H1 (cell line): ENCODE results near the gene PNMA1. TPM values are rescaled to one million over a fixed set of nuclear protein-coding genes. Genes with fewer than 3 reads are reported as not detected.

Experiments used
- CTCF ChIA-PET: fragments of 300-600 bp; sonication (Branson Sonifier 250); formaldehyde crosslinking; loops from one replicate; lab custom pipeline; 2021; ENCODE audit not compliant: partially characterized antibody; lab: Charles Lee
- POLR2A ChIA-PET: fragments of 300-600 bp; sonication (Branson Sonifier 250); formaldehyde crosslinking; loops from one replicate; lab custom pipeline; 2021; ENCODE audit warnings: inconsistent platforms; ENCODE audit not compliant: partially characterized antibody; lab: Charles Lee
- DNase-seq, 2 experiments: peaks; one replicate each; pipeline versions ENCODE4 v3.0.0 to v3.0.0-alpha.2; 2010 to 2022; ENCODE audit warnings: low spot score in 2 of 2, low read depth in 1 of 2, mixed read lengths in 1 of 2
- FAIRE-seq: peaks from 2 replicates; lab custom pipeline; 2011; peaks lifted over from hg19 to GRCh38; lab: Jason Lieb, UNC
- H2AFZ ChIP-seq: 2 replicates; pipeline ENCODE4 v1.8.1; 2012; ENCODE audit warnings: low read length, inconsistent platforms
- H2AK5ac ChIP-seq: 2 replicates; pipeline ENCODE4 v1.6.1; 2013; ENCODE audit warnings: low read depth, low read length
- H2BK120ac ChIP-seq: replicated peaks from 2 replicates; pipeline ENCODE3; 2013; ENCODE audit warnings: low read depth, low read length, inconsistent platforms
- H2BK12ac ChIP-seq: 2 replicates; pipeline ENCODE4 v1.6.1; 2013; ENCODE audit warnings: low read depth, low read length
- H2BK15ac ChIP-seq: 2 replicates; pipeline ENCODE4 v1.6.1; 2013; ENCODE audit warnings: low read length
- H2BK20ac ChIP-seq: 2 replicates; pipeline ENCODE4 v1.6.1; 2013; ENCODE audit warnings: low read length
- H2BK5ac ChIP-seq: 2 replicates; pipeline ENCODE4 v1.6.1; 2013; ENCODE audit warnings: low read depth, low read length
- H3K14ac ChIP-seq: 2 replicates; pipeline ENCODE4 v1.6.1; 2013; ENCODE audit warnings: inconsistent platforms; ENCODE audit not compliant: insufficient read length
- H3K18ac ChIP-seq: 2 replicates; pipeline ENCODE4 v1.6.1; 2013; ENCODE audit warnings: low read length; ENCODE audit errors: extremely low read depth
- H3K23ac ChIP-seq: 2 replicates; pipeline ENCODE4 v1.6.1; 2013; ENCODE audit warnings: inconsistent platforms; ENCODE audit not compliant: insufficient read length
- H3K23me2 ChIP-seq: 2 replicates; pipeline ENCODE4 v1.6.1; 2013; ENCODE audit warnings: low read depth, low read length
- H3K27ac ChIP-seq: 2 replicates; pipeline ENCODE4 v1.6.1; 2011; ENCODE audit warnings: low read depth, low read length, inconsistent platforms
- H3K27me3 ChIP-seq, 4 experiments: replicated peaks in 1 of 4; 1 replicate in 1 of 4; 2 replicates in 3 of 4; pipeline versions ENCODE4 v1.6.1 to v1.8.1; 2011 to 2013; ENCODE audit warnings: low read length in 3 of 4, mild to moderate bottlenecking in 3 of 4, inconsistent platforms in 2 of 4, mixed read lengths in 2 of 4, moderate library complexity in 1 of 4; ENCODE audit not compliant: control insufficient read depth in 3 of 4, insufficient read depth in 3 of 4; ENCODE audit errors: extremely low read depth in 1 of 4
- H3K36me3 ChIP-seq, 4 experiments: 2 replicates each; pipeline versions ENCODE4 v1.6.1 to v1.8.1; 2011 to 2013; ENCODE audit warnings: mild to moderate bottlenecking in 4 of 4, low read length in 3 of 4, moderate library complexity in 2 of 4, control low read depth in 1 of 4, inconsistent platforms in 1 of 4; ENCODE audit not compliant: insufficient read depth in 4 of 4, control insufficient read depth in 2 of 4
- H3K4ac ChIP-seq: replicated peaks from 2 replicates; pipeline ENCODE3; 2013; ENCODE audit warnings: low read length, low read depth, mixed read lengths, inconsistent platforms; ENCODE audit not compliant: insufficient read length
- H3K4me1 ChIP-seq, 4 experiments: replicated peaks in 1 of 4; 1 replicate in 1 of 4; 2 replicates in 3 of 4; pipeline versions ENCODE4 v1.6.1 to v1.8.1; 2011 to 2013; ENCODE audit warnings: low read length in 3 of 4, inconsistent platforms in 2 of 4, mixed read lengths in 1 of 4; ENCODE audit not compliant: insufficient read depth in 4 of 4, control insufficient read depth in 3 of 4
- H3K4me2 ChIP-seq, 2 experiments: 2 replicates each; pipeline versions ENCODE4 v1.6.1 to v1.8.1; 2011 to 2013; ENCODE audit warnings: low read depth in 2 of 2, low read length in 2 of 2, control low read depth in 1 of 2, inconsistent platforms in 1 of 2, mild to moderate bottlenecking in 1 of 2; ENCODE audit not compliant: insufficient read depth in 1 of 2
- H3K4me3 ChIP-seq, 4 experiments: fragments of 200-600, 300-600 bp in 1 of 4; sonication (generic), shearing (Covaris generic), sonication (Bioruptor Twin) in 1 of 4; 2 replicates each; pipeline versions ENCODE4 v1.5.1 to v1.8.1; 2011 to 2016; ENCODE audit warnings: low read length in 4 of 4, low read depth in 3 of 4, control low read depth in 2 of 4, inconsistent platforms in 2 of 4, mild to moderate bottlenecking in 2 of 4, mixed read lengths in 1 of 4, moderate library complexity in 1 of 4; ENCODE audit not compliant: insufficient read depth in 2 of 4; ENCODE audit errors: extremely low read depth in 1 of 4
- H3K56ac ChIP-seq: replicated peaks from 2 replicates; pipeline ENCODE3; 2013; ENCODE audit warnings: low read depth, mild to moderate bottlenecking, mixed read lengths, low read length, inconsistent platforms; ENCODE audit not compliant: insufficient read length
- H3K79me1 ChIP-seq: 2 replicates; pipeline ENCODE4 v1.6.1; 2013; ENCODE audit warnings: low read depth, low read length, control low read depth
- H3K79me2 ChIP-seq, 2 experiments: 2 replicates each; pipeline versions ENCODE4 v1.6.1 to v1.8.1; 2012 to 2013; ENCODE audit warnings: low read length in 2 of 2, mild to moderate bottlenecking in 2 of 2, inconsistent platforms in 1 of 2; ENCODE audit not compliant: insufficient read depth in 2 of 2, control insufficient read depth in 1 of 2
- H3K9ac ChIP-seq, 4 experiments: replicated peaks in 1 of 4; 1 replicate in 1 of 4; 2 replicates in 3 of 4; pipeline versions ENCODE4 v1.6.1 to v1.8.1; 2011 to 2013; ENCODE audit warnings: low read depth in 3 of 4, low read length in 3 of 4, control low read depth in 2 of 4, mild to moderate bottlenecking in 2 of 4, moderate library complexity in 2 of 4, inconsistent platforms in 1 of 4; ENCODE audit errors: extremely low read depth in 1 of 4
- H3K9me3 ChIP-seq, 2 experiments: 2 replicates each; pipeline versions ENCODE4 v1.6.1 to v1.8.1; 2012 to 2013; ENCODE audit warnings: mild to moderate bottlenecking in 2 of 2, moderate library complexity in 2 of 2, control low read depth in 1 of 2, inconsistent platforms in 1 of 2, low read depth in 1 of 2, low read length in 1 of 2, mixed read lengths in 1 of 2; ENCODE audit not compliant: insufficient read depth in 2 of 2
- H4K20me1 ChIP-seq, 2 experiments: replicated peaks in 1 of 2; 2 replicates each; pipeline versions ENCODE3 to v1.8.1; 2011 to 2013; ENCODE audit warnings: inconsistent platforms in 2 of 2, low read length in 2 of 2, mild to moderate bottlenecking in 1 of 2; ENCODE audit not compliant: insufficient read depth in 2 of 2, control insufficient read depth in 1 of 2
- H4K5ac ChIP-seq: 2 replicates; pipeline ENCODE4 v1.6.1; 2013; ENCODE audit warnings: low read length, low read depth, mixed read lengths, inconsistent platforms; ENCODE audit not compliant: insufficient read length
- H4K8ac ChIP-seq: 2 replicates; pipeline ENCODE4 v1.8.0; 2013; ENCODE audit warnings: mild to moderate bottlenecking, moderate library complexity, low read length, inconsistent platforms; ENCODE audit not compliant: insufficient read depth; ENCODE audit errors: extremely low read depth
- H4K91ac ChIP-seq: replicated peaks from 2 replicates; pipeline ENCODE3; 2013; ENCODE audit warnings: low read length, mixed read lengths, inconsistent platforms; ENCODE audit not compliant: insufficient read length
- BRCA1 ChIP-seq: IDR thresholded peaks from 2 replicates; pipeline ENCODE4 v1.6.1; 2012; ENCODE audit warnings: low read depth, low read length, improper control_type of control experiment
- FOSL1 ChIP-seq: IDR thresholded peaks from 2 replicates; pipeline ENCODE4 v1.6.1; 2011; ENCODE audit warnings: mild to moderate bottlenecking, low read depth, low read length, moderate library complexity; ENCODE audit not compliant: insufficient read depth
- JUN ChIP-seq: IDR thresholded peaks from 2 replicates; pipeline ENCODE4 v1.6.1; 2011; ENCODE audit warnings: low read depth, mild to moderate bottlenecking, improper control_type of control experiment, low read length
- MAFK ChIP-seq: IDR thresholded peaks from 2 replicates; pipeline ENCODE4 v1.6.1; 2012; ENCODE audit warnings: low read depth, mild to moderate bottlenecking, improper control_type of control experiment, low read length
- NRF1 ChIP-seq: IDR thresholded peaks from 2 replicates; pipeline ENCODE4 v1.6.1; 2011; ENCODE audit warnings: mild to moderate bottlenecking, low read depth, low read length, improper control_type of control experiment
- SRF ChIP-seq: IDR thresholded peaks from 2 replicates; pipeline ENCODE4 v1.6.1; 2011; ENCODE audit warnings: mild to moderate bottlenecking, low read depth, low read length, moderate library complexity
- SUZ12 ChIP-seq: fragments of 200-600 bp; sonication (generic); IDR thresholded peaks from 2 replicates; pipeline ENCODE4 v1.6.1; 2012; ENCODE audit warnings: mild to moderate bottlenecking, inconsistent platforms, low read length, moderate library complexity, mixed read lengths
- YY1 ChIP-seq: IDR thresholded peaks from 2 replicates; pipeline ENCODE4 v1.6.1; 2011; ENCODE audit warnings: low read depth, mild to moderate bottlenecking, low read length
- WGBS, 2 experiments: shearing (Covaris generic) in 1 of 2; methylation state at CpG; one replicate each; pipeline versions ENCODE4 v1.1.6 to v1.1.7; 2013 to 2015; ENCODE audit warnings: low lambda C conversion rate in 2 of 2, mixed read lengths in 2 of 2, inconsistent platforms in 1 of 2, low coverage in 1 of 2, missing lambda C conversion rate in 1 of 2; ENCODE audit not compliant: insufficient replicate concordance in 2 of 2, insufficient coverage in 1 of 2, insufficient read length in 1 of 2; ENCODE audit errors: extremely low coverage in 1 of 2, missing lambda C conversion rate in 1 of 2; 5-methylcytosine and 5-hydroxymethylcytosine counted together
- polyA plus RNA-seq, 7 experiments: library from polyadenylated mRNA; depleted of rRNA in 3 of 7; stranded (reverse) in 5 of 7; unstranded in 2 of 7; fragments of >200 nt in 5 of 7; fragments of 200-250 nt in 2 of 7; gene quantifications; 1 replicate in 5 of 7; 2 replicates in 1 of 7; 4 replicates in 1 of 7; pipeline versions ENCODE4 v1.2.1 to v1.2.3, GENCODE V29; 2011 to 2013; ENCODE audit warnings: missing spikeins in 2 of 7, mixed read lengths in 2 of 7
- total RNA-seq: library from RNA; stranded (reverse); fragmentation: NEBNext Ultra II Directional; extraction: Animal tissue kit (Norgen Biotek cat#: 25700); gene quantifications from 2 replicates; pipeline ENCODE4 v1.2.1, GENCODE V29; 2021

The PNMA1 gene
- total and polyA plus RNA-seq, 2 of the 8 experiments (the other 6 are each of a cell fraction or from before 2014, with no cell fraction given) = 15.8 to 52.7 TPM

GRCh38 chr14:73724696-73725095, 10.5 kb upstream of the PNMA1 start:
- WGBS, 2 experiments = 64% methylated on average over 2 of the region's 2 CpGs; no CpG with 5 or more reads in 1 of the 2 experiments
- POLR2A ChIA-PET = interaction anchor here (1.2 to 3.4 kb wide), 2 partner anchors 11 to 34 kb away, joined by 3 to 15 read pairs; partner anchors contain the start of gene PNMA1
- Histone ChIP-seq H3K4me2 (no peak overlapping the region), H4K20me1 (peaks cover 0 to 2% of the 10 kb centered on the region in 2 experiments), H2BK120ac (no peak overlapping the region), H3K4me1 (peaks cover 7 to 17% (median 14%) of the 10 kb centered on the region in 4 experiments), H4K5ac (no peak overlapping the region), H3K36me3 (peaks cover 0 to 6% (median 2%) of the 10 kb centered on the region in 4 experiments; a peak in 2 of 8 replicates), H3K18ac (no peak overlapping the region), H3K9me3 (no peaks in the 10 kb centered on the region), H4K8ac (no peak overlapping the region), H3K56ac (no peak overlapping the region), H3K27ac (no peak overlapping the region), H2AK5ac (no peak overlapping the region), H3K4ac (no peak overlapping the region), H2BK20ac (no peak overlapping the region), H3K14ac (no peak overlapping the region), H4K91ac (no peak overlapping the region), H3K23me2 (no peaks in the 10 kb centered on the region), H3K23ac (no peak overlapping the region), H2BK5ac (no peak overlapping the region), H3K79me1 (no peaks in the 10 kb centered on the region), H3K4me3 (no peak overlapping the region), H2BK15ac (no peak overlapping the region), H2BK12ac (no peak overlapping the region), H3K79me2 (no peaks in the 10 kb centered on the region), H3K27me3 (no peaks in the 10 kb centered on the region), H2AFZ (no peak overlapping the region), H3K9ac (no peak overlapping the region)
- TF ChIP-seq JUN (no peak), NRF1 (no peak), MAFK (no peak), YY1 (no peak), SUZ12 (no peak), FOSL1 (no peak), SRF (no peak), BRCA1 (no peak)
- FAIRE-seq (no peak), DNase-seq (no peak)
- CTCF ChIA-PET = interaction anchor here (0.5 to 13.7 kb wide), 7 partner anchors 10 to 1233 kb away, joined by 3 to 179 read pairs (median 7); partner anchors contain the start of gene ACOT2
